DND-41 (cell line): ENCODE measurements around the gene ADRM1.

Experiments used
- ATAC-seq: fragments of 200-7000 bp; cut with Tn5 transposase; 3 replicates; pipeline ENCODE4 v1.9.1; 2021; ENCODE audit warnings: low read depth; ENCODE audit not compliant: insufficient read depth
- DNase-seq: peaks from one replicate; pipeline ENCODE4 v3.0.0-alpha.2; 2020
- H2AFZ ChIP-seq: 2 replicates; pipeline ENCODE4 v1.6.0; 2012; ENCODE audit warnings: low read depth, low read length
- H3K27ac ChIP-seq: 2 replicates; pipeline ENCODE4 v1.5.1; 2012; ENCODE audit warnings: low read length, inconsistent platforms
- H3K27me3 ChIP-seq: fragments of 200-600 bp; sonication (generic); 2 replicates; pipeline ENCODE4 v1.6.0; 2012; ENCODE audit warnings: low read length, mild to moderate bottlenecking, inconsistent platforms; ENCODE audit not compliant: insufficient read depth, poor library complexity
- H3K36me3 ChIP-seq: 2 replicates; pipeline ENCODE4 v1.5.1; 2012; ENCODE audit warnings: low read length, inconsistent platforms; ENCODE audit not compliant: insufficient read depth
- H3K4me1 ChIP-seq: 2 replicates; pipeline ENCODE4 v1.5.1; 2012; ENCODE audit warnings: mild to moderate bottlenecking, low read length; ENCODE audit not compliant: insufficient read depth
- H3K4me2 ChIP-seq: 2 replicates; pipeline ENCODE4 v1.6.0; 2012; ENCODE audit warnings: mild to moderate bottlenecking, moderate library complexity, low read length, inconsistent platforms; ENCODE audit not compliant: insufficient read depth
- H3K4me3 ChIP-seq, 2 experiments: fragments of 200-600 bp in 1 of 2; shearing (Covaris generic) in 1 of 2; 2 replicates each; pipeline ENCODE4 v1.5.1; 2012 to 2016; ENCODE audit warnings: inconsistent platforms in 2 of 2, low read length in 2 of 2, mild to moderate bottlenecking in 2 of 2, low read depth in 1 of 2, moderate library complexity in 1 of 2
- H3K79me2 ChIP-seq: 2 replicates; pipeline ENCODE4 v1.6.0; 2012; ENCODE audit warnings: low read length, inconsistent platforms; ENCODE audit not compliant: insufficient read depth
- H3K9ac ChIP-seq: 2 replicates; pipeline ENCODE4 v1.6.0; 2012; ENCODE audit warnings: low read depth, mild to moderate bottlenecking, inconsistent platforms, low read length, moderate library complexity
- H3K9me3 ChIP-seq: 2 replicates; pipeline ENCODE4 v1.5.1; 2012; ENCODE audit warnings: low read length, moderate library complexity, mild to moderate bottlenecking, inconsistent platforms; ENCODE audit not compliant: insufficient read depth, severe bottlenecking
- H4K20me1 ChIP-seq: 2 replicates; pipeline ENCODE4 v1.6.0; 2012; ENCODE audit warnings: low read length; ENCODE audit not compliant: insufficient read depth
- CTCF ChIP-seq: IDR thresholded peaks from 2 replicates; pipeline ENCODE4 v1.5.1; 2012; ENCODE audit warnings: borderline replicate concordance, low read length, moderate library complexity, mild to moderate bottlenecking; ENCODE audit not compliant: poor library complexity, severe bottlenecking; ENCODE audit errors: extremely low read depth
- EZH2 ChIP-seq: IDR thresholded peaks from 3 replicates; pipeline ENCODE4 v1.6.1; 2012; ENCODE audit warnings: borderline replicate concordance, low read depth, mild to moderate bottlenecking, moderate library complexity, low read length, inconsistent platforms; ENCODE audit not compliant: severe bottlenecking

The ADRM1 gene

GRCh38 chr20:62347151-62347404 lies 44.3 kb downstream of the ADRM1 start:
- Histone ChIP-seq H3K4me1 (no peaks in the 10 kb centered on the region), H3K9me3 (peaks cover 2% of the 10 kb centered on the region), H3K9ac (no peak overlapping the region), H3K36me3 (no peaks in the 10 kb centered on the region), H4K20me1 (no peaks in the 10 kb centered on the region; the same call in 1 of the 2 replicates), H3K27me3 (no peaks in the 10 kb centered on the region), H3K4me2 (no peak overlapping the region), H3K4me3 (no peak overlapping the region), H3K79me2 (no peaks in the 10 kb centered on the region), H3K27ac (no peak overlapping the region), H2AFZ (no peak overlapping the region)
- DNase-seq (no peak), ATAC-seq (no peak)
- TF ChIP-seq EZH2 (no peak), CTCF (no peak)

- Histone ChIP-seq H3K4me1 (no peaks in the 10 kb centered on the region), H3K27ac (no peak overlapping the region), H3K4me3 (no peak overlapping the region), H3K36me3 (no peaks in the 10 kb centered on the region), H3K4me2 (no peak overlapping the region), H4K20me1 (no peaks in the 10 kb centered on the region; the same call in 1 of the 2 replicates), H3K79me2 (no peaks in the 10 kb centered on the region), H3K9ac (no peak overlapping the region), H3K9me3 (peaks cover 2% of the 10 kb centered on the region), H3K27me3 (no peaks in the 10 kb centered on the region), H2AFZ (no peak overlapping the region)
- DNase-seq (no peak), ATAC-seq (no peak)
- no peak for TF ChIP-seq CTCF
- no peak for TF ChIP-seq EZH2
Measured at GRCh38 chr20:62347445-62347844, 44.6 kb downstream of the ADRM1 start.

GRCh38 chr20:62348604-62349003 lies 45.8 kb downstream of the ADRM1 start:
- Histone ChIP-seq H3K4me3 (no peak overlapping the region), H3K27me3 (no peaks in the 10 kb centered on the region), H3K79me2 (no peaks in the 10 kb centered on the region), H3K4me2 (no peak overlapping the region), H3K9me3 (peaks cover 2% of the 10 kb centered on the region), H3K36me3 (no peaks in the 10 kb centered on the region), H3K27ac (no peak overlapping the region), H4K20me1 (no peaks in the 10 kb centered on the region; the same call in 1 of the 2 replicates), H3K4me1 (no peaks in the 10 kb centered on the region), H2AFZ (no peak overlapping the region), H3K9ac (no peak overlapping the region)
- no peak for ATAC-seq
- DNase-seq, result no peak
- TF ChIP-seq EZH2, result no peak
- no peak for TF ChIP-seq CTCF

GRCh38 chr20:62349556-62350097 lies 46.8 kb downstream of the ADRM1 start:
- Histone ChIP-seq H3K4me3 (no peak overlapping the region), H3K27me3 (no peaks in the 10 kb centered on the region), H3K4me2 (no peak overlapping the region), H2AFZ (no peak overlapping the region), H4K20me1 (no peaks in the 10 kb centered on the region; the same call in 1 of the 2 replicates), H3K9me3 (peaks cover 2% of the 10 kb centered on the region), H3K36me3 (no peaks in the 10 kb centered on the region), H3K9ac (no peak overlapping the region), H3K4me1 (no peaks in the 10 kb centered on the region), H3K27ac (no peak overlapping the region), H3K79me2 (no peaks in the 10 kb centered on the region)
- ATAC-seq (no peak), DNase-seq (no peak)
- TF ChIP-seq CTCF (no peak), EZH2 (no peak)
